GM13977 (cell line): ENCODE results near the gene GAL3ST1.
"Not testable (repeated sequence)": the region's sequence is repeated elsewhere in the genome, so short reads cannot be mapped to it uniquely, and the experiment has no call there.

Experiments used
- DNase-seq: peaks from one replicate; pipeline ENCODE4 v3.0.0; 2012; ENCODE audit warnings: low spot score
- CTCF ChIP-seq: IDR thresholded peaks from 2 replicates; pipeline ENCODE4 v1.5.1; 2012; ENCODE audit warnings: mild to moderate bottlenecking, control low read depth; ENCODE audit not compliant: insufficient read depth; ENCODE audit errors: extremely low read depth, missing control alignments
- in situ Hi-C: fragments of 300-500 bp; cut with MboI; formaldehyde crosslinking; loops from one replicate; pipeline ENCODE4 v1.12.0; 2022; ENCODE audit warnings: low sequenced_read_pairs, low pct_unique_long_range_greater_than_20kb, mixed read lengths, inconsistent platforms; ENCODE audit not compliant: unreplicated experiment

The GAL3ST1 gene

GRCh38 chr22:30598986-30599385 lies 24.5 kb upstream of the GAL3ST1 start:
- in situ Hi-C loops, result no loop called here
- no peak for DNase-seq
- no peak for TF ChIP-seq CTCF

DNA sequence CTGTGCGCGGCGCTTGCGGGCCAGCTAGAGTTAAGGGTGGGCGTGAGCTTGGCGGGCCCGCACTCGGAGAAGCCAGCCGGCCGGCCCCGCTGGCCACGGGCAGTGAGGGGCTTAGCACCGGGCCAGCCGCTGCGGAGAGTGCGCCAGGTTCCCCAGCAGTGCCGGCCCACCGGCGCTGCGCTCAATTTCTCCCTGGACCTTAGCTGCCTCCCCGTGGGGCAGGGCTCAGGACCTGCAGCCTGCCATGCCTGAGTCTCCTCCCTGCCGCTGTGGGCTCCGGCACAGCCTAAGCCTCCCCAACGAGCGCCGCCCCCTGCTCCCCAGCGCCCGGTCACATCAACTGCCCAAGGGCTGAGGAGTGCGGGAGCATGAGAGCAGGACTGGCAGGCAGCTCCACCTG lies 22.4 kb upstream of the GAL3ST1 start:
- no peak for TF ChIP-seq CTCF
- in situ Hi-C loops, result no loop called here
- DNase-seq, result no peak

- no peak for TF ChIP-seq CTCF
- no peak for DNase-seq
- in situ Hi-C loops, result no loop called here
These were observed 21.7 kb upstream of the GAL3ST1 start for GRCh38 chr22:30596199-30596598.

GRCh38 chr22:30592360-30592713 lies 17.9 kb upstream of the GAL3ST1 start:
- DNase-seq, in situ Hi-C loops: not testable (repeated sequence)

GRCh38 chr22:30591588-30592359 lies 17.3 kb upstream of the GAL3ST1 start, which contains the start of gene PES1:
TSS of gene PES1 (minus strand) at chr22:30591910. CDS start at chr22:30591833, 77 bp downstream.
- in situ Hi-C loops, result no loop called here
- DNase-seq, result peak; percentile 97
- TF ChIP-seq CTCF, result no peak

GRCh38 chr22:30591191-30591587 lies 16.7 kb upstream of the GAL3ST1 start:
- in situ Hi-C loops, result no loop called here
- no peak for TF ChIP-seq CTCF
- no peak for DNase-seq

DNA sequence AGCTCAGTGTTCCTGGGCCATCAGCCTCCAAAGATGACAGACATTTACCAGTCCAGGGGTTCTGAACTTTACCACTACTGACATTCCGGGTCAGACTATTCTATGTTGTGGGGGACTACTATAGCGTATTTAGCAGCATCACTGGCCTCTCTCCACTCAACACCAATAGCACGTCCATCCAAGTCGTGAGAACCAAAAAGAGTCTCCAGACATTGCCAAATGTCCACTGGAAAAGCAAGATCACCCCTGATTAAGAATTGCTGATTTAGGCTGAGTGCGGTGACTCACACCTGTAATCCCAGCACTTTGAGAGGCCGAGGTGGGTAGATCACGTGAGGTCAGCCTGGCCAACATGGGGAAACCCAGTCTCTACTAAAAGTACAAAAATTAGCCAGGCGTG lies 11.9 kb upstream of the GAL3ST1 start:
- TF ChIP-seq CTCF, result no peak
- in situ Hi-C loops, result no loop called here
- DNase-seq, result no peak
